ENCODE results near the gene MAST4.

DNA sequence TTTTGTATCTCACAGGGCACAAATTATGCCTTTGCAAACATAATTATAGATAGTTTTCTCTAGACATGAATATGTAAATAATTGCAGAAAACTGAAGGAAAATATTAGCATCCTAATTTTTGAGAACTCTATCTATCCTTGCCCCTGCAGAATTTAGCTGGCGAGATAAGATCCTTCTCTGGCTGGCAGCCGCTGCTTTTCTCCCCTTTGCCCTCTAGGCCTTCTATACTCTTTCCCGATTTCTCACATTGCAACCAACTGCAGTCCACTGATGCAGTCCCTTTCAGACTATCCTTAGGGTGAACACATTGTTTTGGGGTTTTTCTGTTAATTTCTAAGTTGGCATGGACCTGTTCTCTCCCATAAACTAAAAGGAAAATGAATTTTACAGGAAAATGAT, 509.1 kb downstream of the MAST4 start:
- TF ChIP-seq CTCF (IDR thresholded peaks at IDR 0.05; ENCODE audit: insufficient read depth, low read length) (no peak), SPI1 (IDR thresholded peaks at IDR 0.05; ENCODE audit: borderline replicate concordance, low read depth) (no peak), POLR2AphosphoS5 (IDR thresholded peaks at IDR 0.05; ENCODE audit: low read depth) (no peak), REST (IDR thresholded peaks at IDR 0.05; ENCODE audit: insufficient replicate concordance, low read depth) (no peak)
